ENCODE data around the gene COL11A2. TPM values are rescaled to one million over a fixed set of nuclear protein-coding genes. Genes with fewer than 3 reads are reported as not detected.

Gene COL11A2
- total RNA-seq, 1 donor from 2014 or later: 10.0 TPM

- Mint-ChIP-seq H3K27me3 (ENCODE audit: low read depth) (no peaks in the 10 kb centered on the region), H3K4me3 (ENCODE audit: unreplicated experiment) (no peak overlapping the region), H3K9me3 (ENCODE audit: low read depth) (no peaks in the 10 kb centered on the region), H3K4me1 (ENCODE audit: low read depth) (peaks cover 5% of the 10 kb centered on the region), H3K36me3 (ENCODE audit: low read depth) (no peaks in the 10 kb centered on the region), H3K27ac (ENCODE audit: unreplicated experiment) (no peak overlapping the region)
- peak; percentile 56 for DNase-seq (ENCODE audit: low spot score)
- peak; percentile 74 for TF ChIP-seq CTCF (IDR thresholded peaks at IDR 0.05)
These were observed 19.4 kb downstream of the COL11A2 start for GRCh38 chr6:33172688-33173534.

GRCh38 chr6:33171880-33172687, 20.2 kb downstream of the COL11A2 start:
- no peaks in the 10 kb centered on the region for H3K36me3 Mint-ChIP-seq (ENCODE audit: low read depth)
- H3K4me1 Mint-ChIP-seq (ENCODE audit: low read depth): no peaks in the 10 kb centered on the region
- H3K27ac Mint-ChIP-seq (ENCODE audit: unreplicated experiment): no peak overlapping the region
- no peaks in the 10 kb centered on the region for H3K27me3 Mint-ChIP-seq (ENCODE audit: low read depth)
- H3K4me3 Mint-ChIP-seq (ENCODE audit: unreplicated experiment): no peak overlapping the region
- DNase-seq (ENCODE audit: low spot score): peak; percentile 51
- no peak for TF ChIP-seq CTCF (IDR thresholded peaks at IDR 0.05)
- H3K9me3 Mint-ChIP-seq (ENCODE audit: low read depth): no peaks in the 10 kb centered on the region

GRCh38 chr6:33171016-33171879, 21.0 kb downstream of the COL11A2 start:
- Mint-ChIP-seq H3K36me3 (ENCODE audit: low read depth) (no peaks in the 10 kb centered on the region), H3K27me3 (ENCODE audit: low read depth) (no peaks in the 10 kb centered on the region), H3K4me1 (ENCODE audit: low read depth) (no peaks in the 10 kb centered on the region), H3K27ac (ENCODE audit: unreplicated experiment) (no peak overlapping the region), H3K9me3 (ENCODE audit: low read depth) (no peaks in the 10 kb centered on the region), H3K4me3 (ENCODE audit: unreplicated experiment) (no peak overlapping the region)
- no peak for TF ChIP-seq CTCF (IDR thresholded peaks at IDR 0.05)
- peak; percentile 55 for DNase-seq (ENCODE audit: low spot score)

- peak; percentile 65 for DNase-seq (ENCODE audit: low spot score)
- Mint-ChIP-seq H3K4me1 (ENCODE audit: low read depth) (no peaks in the 10 kb centered on the region), H3K9me3 (ENCODE audit: low read depth) (no peaks in the 10 kb centered on the region), H3K4me3 (ENCODE audit: unreplicated experiment) (no peak overlapping the region), H3K27ac (ENCODE audit: unreplicated experiment) (no peak overlapping the region), H3K27me3 (ENCODE audit: low read depth) (no peaks in the 10 kb centered on the region), H3K36me3 (ENCODE audit: low read depth) (no peaks in the 10 kb centered on the region)
- no peak for TF ChIP-seq CTCF (IDR thresholded peaks at IDR 0.05)
These were observed 21.9 kb downstream of the COL11A2 start for GRCh38 chr6:33170176-33171015.
